ENCODE measurements around the gene AXL.
A peak's percentile ranks its signal among the peaks of the same experiment; 100 is the strongest.
"Not testable (repeated sequence)": the region's sequence is repeated elsewhere in the genome, so short reads cannot be mapped to it uniquely, and the experiment has no call there.

AXL gene

GRCh38 chr19:41218615-41219507 lies at the start of gene AXL:
AXL (plus strand) TSS chr19:41219223; CDS start chr19:41219393, 170 bp downstream.
- DNase-seq, result no peak

- DNase-seq, result no peak
Measured at GRCh38 chr19:41172297-41173164, 46.5 kb upstream of the AXL start.

GRCh38 chr19:41174297-41174928 lies 44.6 kb upstream of the AXL start:
- DNase-seq, result no peak

- DNase-seq, result no peak
Measured at GRCh38 chr19:41175801-41176777, 42.9 kb upstream of the AXL start.

- not testable (repeated sequence) for DNase-seq
Measured at GRCh38 chr19:41180173-41180572, 38.9 kb upstream of the AXL start.

- DNase-seq, result no peak
Measured at GRCh38 chr19:41186971-41187883, 31.8 kb upstream of the AXL start.

GRCh38 chr19:41187884-41188279 lies 31.1 kb upstream of the AXL start:
- no peak for DNase-seq

- no peak for DNase-seq
Measured at GRCh38 chr19:41189425-41190065, 29.5 kb upstream of the AXL start.

- no peak for DNase-seq
Measured at GRCh38 chr19:41192574-41193429, 26.2 kb upstream of the AXL start, which contains the start of gene CYP2S1. CYP2S1 (plus strand) TSS chr19:41193219; CDS start chr19:41193265, 46 bp downstream.

GRCh38 chr19:41193430-41194156 lies 25.4 kb upstream of the AXL start:
- no peak for DNase-seq

- no peak for DNase-seq
Measured at GRCh38 chr19:41194157-41194552, 24.9 kb upstream of the AXL start.

- no peak for DNase-seq
Measured at GRCh38 chr19:41195675-41196497, 23.1 kb upstream of the AXL start.

GRCh38 chr19:41198559-41198958 lies 20.5 kb upstream of the AXL start:
- no peak for DNase-seq

GRCh38 chr19:41203371-41203770 lies 15.7 kb upstream of the AXL start:
- no peak for DNase-seq

GRCh38 chr19:41204338-41204737 lies 14.7 kb upstream of the AXL start:
- DNase-seq, result peak; percentile 47

GRCh38 chr19:41205995-41206394 lies 13.0 kb upstream of the AXL start:
- DNase-seq, result no peak

GRCh38 chr19:41206456-41206855 lies 12.6 kb upstream of the AXL start:
- no peak for DNase-seq

All from NK-92 treated with Interleukin-12 subunit alpha and Interleukin-12 subunit beta, amount 100 ng/mL, for 24 hours (cell line).